ENCODE data around the gene NLRP10.

Gene NLRP10

GRCh38 chr11:7918141-7918540, 47.1 kb downstream of the NLRP10 start:
- TF ChIP-seq REST (IDR thresholded peaks at IDR 0.05; ENCODE audit: low read depth) (no peak), USF1 (IDR thresholded peaks at IDR 0.05) (no peak), NFIC (IDR thresholded peaks at IDR 0.05) (no peak), RAD21 (IDR thresholded peaks at IDR 0.05; ENCODE audit: low read depth) (no peak), TCF12 (IDR thresholded peaks at IDR 0.05; ENCODE audit: low read depth) (no peak), MAX (IDR thresholded peaks at IDR 0.05) (no peak), EGR1 (IDR thresholded peaks at IDR 0.05) (no peak), FOXM1 (IDR thresholded peaks at IDR 0.05; ENCODE audit: borderline replicate concordance, low read depth) (no peak), TAF1 (IDR thresholded peaks at IDR 0.05; ENCODE audit: low read depth) (no peak), YY1 (IDR thresholded peaks at IDR 0.05; ENCODE audit: low read depth) (no peak), TEAD4 (IDR thresholded peaks at IDR 0.05) (no peak), ZBTB7A (IDR thresholded peaks at IDR 0.05; ENCODE audit: low read depth) (no peak), CEBPB (IDR thresholded peaks at IDR 0.05) (no peak), CREB1 (IDR thresholded peaks at IDR 0.05; ENCODE audit: low read depth) (no peak), EP300 (IDR thresholded peaks at IDR 0.05; ENCODE audit: borderline replicate concordance) (no peak)

All from Ishikawa (cell line).